Measurements from ENCODE around the gene NMUR2.

NMUR2 gene

GRCh38 chr5:152427721-152428120, 22.6 kb upstream of the NMUR2 start:
- Histone ChIP-seq H3K4me3 (ENCODE audit: low read depth, low read length) (no peak overlapping the region), H3K36me3 (ENCODE audit: control insufficient read depth in 2 of 2, insufficient read depth in 1 of 2, low read length in 2 of 2) (no peaks in the 10 kb centered on the region), H3K4me1 (ENCODE audit: control insufficient read depth, insufficient read depth, low read length) (no peaks in the 10 kb centered on the region), H3K9me3 (ENCODE audit: control insufficient read depth, insufficient read depth, low read depth, low read length) (no peaks in the 10 kb centered on the region), H3K27ac (ENCODE audit: extremely low read depth, low read depth, low read length) (no peak overlapping the region)
- ChIA-PET CTCF (interaction anchor here (0.6 kb wide), 1 partner anchor 243 kb away, joined by 5 read pairs; no protein-coding TSS in a partner anchor), POLR2A (no interaction called here)
- no peak for TF ChIP-seq ZNF596 (tag by site-specific recombination; IDR thresholded peaks at IDR 0.05)
- TF ChIP-seq ZNF24 (tag by site-specific recombination; IDR thresholded peaks at IDR 0.05), result no peak

GRCh38 chr5:152425083-152425482, 20.0 kb upstream of the NMUR2 start:
- CTCF ChIA-PET, result no interaction called here
- H3K9me3 ChIP-seq (ENCODE audit: control insufficient read depth, insufficient read depth, low read depth, low read length), result no peaks in the 10 kb centered on the region
- H3K4me1 ChIP-seq (ENCODE audit: control insufficient read depth, insufficient read depth, low read length), result no peaks in the 10 kb centered on the region
- H3K4me3 ChIP-seq (ENCODE audit: low read depth, low read length), result no peak overlapping the region
- H3K36me3 ChIP-seq (ENCODE audit: control insufficient read depth in 2 of 2, insufficient read depth in 1 of 2, low read length in 2 of 2), result no peaks in the 10 kb centered on the region
- H3K27ac ChIP-seq (ENCODE audit: extremely low read depth, low read depth, low read length), result no peak overlapping the region
- POLR2A ChIA-PET, result no interaction called here
- TF ChIP-seq ZNF626 (tag by site-specific recombination; IDR thresholded peaks at IDR 0.05) (no peak), ZNF16 (tag by site-specific recombination; IDR thresholded peaks at IDR 0.05; ENCODE audit: low read depth) (no peak), MYNN (tag by site-specific recombination; IDR thresholded peaks at IDR 0.05; ENCODE audit: borderline replicate concordance) (no peak), ZNF274 (IDR thresholded peaks at IDR 0.05; ENCODE audit: low read length) (no peak), ZNF274 (tag by site-specific recombination; IDR thresholded peaks at IDR 0.05; ENCODE audit: borderline replicate concordance) (no peak), ZNF112 (tag by site-specific recombination; IDR thresholded peaks at IDR 0.05) (no peak), TCF7L2 (IDR thresholded peaks at IDR 0.05; ENCODE audit: borderline replicate concordance, low read depth, low read length) (no peak), PRDM4 (tag by site-specific recombination; IDR thresholded peaks at IDR 0.05) (no peak), ZNF677 (tag by site-specific recombination; IDR thresholded peaks at IDR 0.05) (no peak), ZNF148 (tag by site-specific recombination; IDR thresholded peaks at IDR 0.05; ENCODE audit: borderline replicate concordance) (no peak), ZNF311 (tag by site-specific recombination; IDR thresholded peaks at IDR 0.05; ENCODE audit: borderline replicate concordance) (no peak), MEIS1 (CRISPR knock-in tag; IDR thresholded peaks at IDR 0.05; ENCODE audit: borderline replicate concordance) (no peak), ZNF175 (tag by site-specific recombination; IDR thresholded peaks at IDR 0.05) (no peak), GLI2 (tag by site-specific recombination; IDR thresholded peaks at IDR 0.05; ENCODE audit: borderline replicate concordance, low read depth) (no peak), GFI1B (tag by site-specific recombination; IDR thresholded peaks at IDR 0.05) (no peak)

GRCh38 chr5:152424501-152424900, 19.4 kb upstream of the NMUR2 start:
- Histone ChIP-seq H3K36me3 (ENCODE audit: control insufficient read depth in 2 of 2, insufficient read depth in 1 of 2, low read length in 2 of 2) (no peaks in the 10 kb centered on the region), H3K4me1 (ENCODE audit: control insufficient read depth, insufficient read depth, low read length) (no peaks in the 10 kb centered on the region), H3K4me3 (ENCODE audit: low read depth, low read length) (no peak overlapping the region), H3K9me3 (ENCODE audit: control insufficient read depth, insufficient read depth, low read depth, low read length) (no peaks in the 10 kb centered on the region), H3K27ac (ENCODE audit: extremely low read depth, low read depth, low read length) (no peak overlapping the region)
- ChIA-PET POLR2A (no interaction called here), CTCF (no interaction called here)
- TF ChIP-seq ZSCAN30 (tag by site-specific recombination; IDR thresholded peaks at IDR 0.05) (no peak), ZNF677 (tag by site-specific recombination; IDR thresholded peaks at IDR 0.05) (no peak), ZNF148 (tag by site-specific recombination; IDR thresholded peaks at IDR 0.05; ENCODE audit: borderline replicate concordance) (no peak), ZNF837 (tag by site-specific recombination; IDR thresholded peaks at IDR 0.05) (no peak), REST (tag by site-specific recombination; IDR thresholded peaks at IDR 0.05) (no peak)
